Stomach (tissue), 9 donors: ENCODE data around the gene VPS54. TPM values are rescaled to one million over a fixed set of nuclear protein-coding genes. Genes with fewer than 3 reads are reported as not detected.

Experiments used
- DNase-seq, 2 donors: peaks; one replicate each; pipeline versions ENCODE4 v3.0.0 to v3.0.0-alpha.2; 2013 to 2019
- H3K27ac ChIP-seq, 5 donors: fragments of 200-600 bp in 4 of 5; sonication (generic) in 4 of 5; one replicate each; pipeline ENCODE4 v1.5.1; 2013 to 2019; ENCODE audit warnings: mild to moderate bottlenecking in 1 of 5, moderate library complexity in 1 of 5
- H3K27me3 ChIP-seq, 3 donors: fragments of 200-600 bp; sonication (generic); one replicate each; pipeline ENCODE4 v1.5.1; 2017 to 2019; ENCODE audit warnings: mixed run types in 1 of 3
- H3K36me3 ChIP-seq, 4 donors: fragments of 200-600 bp; sonication (generic); 1 replicate in 3 of 4; 2 replicates in 1 of 4; pipeline ENCODE4 v1.5.1; 2016 to 2019
- H3K4me1 ChIP-seq, 4 donors: fragments of 200-600 bp; sonication (generic); one replicate each; pipeline ENCODE4 v1.5.1; 2016 to 2019
- H3K4me3 ChIP-seq, 4 donors: fragments of 200-600 bp; sonication (generic) in 3 of 4; one replicate each; pipeline ENCODE4 v1.5.1; 2016 to 2019; ENCODE audit warnings: mild to moderate bottlenecking in 1 of 4
- H3K9me3 ChIP-seq, 4 donors: fragments of 200-600 bp; sonication (generic); one replicate each; pipeline ENCODE4 v1.5.1; 2016 to 2019
- EP300 ChIP-seq: sonication (generic); formaldehyde crosslinking; IDR thresholded peaks from one replicate; pipeline ENCODE4 v1.6.1; 2017; ENCODE audit warnings: antibody characterized with exemption
- POLR2A ChIP-seq, 4 donors: fragments of 450-650 bp; IDR thresholded peaks; one replicate each; pipeline ENCODE4 v1.6.1; 2016; ENCODE audit warnings: antibody characterized with exemption in 4 of 4, control low read depth in 2 of 4, mild to moderate bottlenecking in 1 of 4, moderate library complexity in 1 of 4
- POLR2AphosphoS5 ChIP-seq, 3 donors: sonication (generic); formaldehyde crosslinking; IDR thresholded peaks; one replicate each; pipeline ENCODE4 v1.6.1; 2016; ENCODE audit warnings: antibody characterized with exemption in 3 of 3
- WGBS, 5 donors: extraction: QIAGEN DNeasy Blood & Tissue Kit in 3 of 5; methylation state at CpG; one replicate each; pipeline versions ENCODE4 v1.1.5 to v1.1.7; 2013 to 2018; 5-methylcytosine and 5-hydroxymethylcytosine counted together
- intact Hi-C: fragments of 100-400 bp; cut with DNase I; formaldehyde crosslinking; loops from one replicate; pipeline ENCODE4 v1.15.1; 2023; ENCODE audit warnings: low total_unique reads
- polyA plus RNA-seq, 3 donors: library from polyadenylated mRNA; stranded (reverse); fragments of 200-250 nt; gene quantifications; one replicate each; pipeline ENCODE4 v1.2.3, GENCODE V29; 2013
- total RNA-seq, 5 donors: library from RNA; depleted of rRNA; stranded (reverse); fragments of >200 nt; gene quantifications; one replicate each; pipeline versions ENCODE4 v1.1.0 to v1.2.3, GENCODE V29; 2014 to 2016
- TF ChIP-seq, protein P1 (sequence below), 7 experiments: fragments of 450-650 bp in 4 of 7; fragments of 200-600 bp in 3 of 7; sonication (generic) in 3 of 7; IDR thresholded peaks; one replicate each; pipeline ENCODE4 v1.5.1; 2016 to 2019; ENCODE audit warnings: antibody characterized with exemption in 7 of 7, control low read depth in 2 of 7, mild to moderate bottlenecking in 1 of 7
- donor health status: healthy with polysubstance abuse.
- donor health status: Bipolar disorder and iron deficiency.
- donor health status: healthy.

Gene VPS54
- total and polyA plus RNA-seq, 8 donors, result 3.2 to 58.9 (median 13.1) TPM

DNA sequence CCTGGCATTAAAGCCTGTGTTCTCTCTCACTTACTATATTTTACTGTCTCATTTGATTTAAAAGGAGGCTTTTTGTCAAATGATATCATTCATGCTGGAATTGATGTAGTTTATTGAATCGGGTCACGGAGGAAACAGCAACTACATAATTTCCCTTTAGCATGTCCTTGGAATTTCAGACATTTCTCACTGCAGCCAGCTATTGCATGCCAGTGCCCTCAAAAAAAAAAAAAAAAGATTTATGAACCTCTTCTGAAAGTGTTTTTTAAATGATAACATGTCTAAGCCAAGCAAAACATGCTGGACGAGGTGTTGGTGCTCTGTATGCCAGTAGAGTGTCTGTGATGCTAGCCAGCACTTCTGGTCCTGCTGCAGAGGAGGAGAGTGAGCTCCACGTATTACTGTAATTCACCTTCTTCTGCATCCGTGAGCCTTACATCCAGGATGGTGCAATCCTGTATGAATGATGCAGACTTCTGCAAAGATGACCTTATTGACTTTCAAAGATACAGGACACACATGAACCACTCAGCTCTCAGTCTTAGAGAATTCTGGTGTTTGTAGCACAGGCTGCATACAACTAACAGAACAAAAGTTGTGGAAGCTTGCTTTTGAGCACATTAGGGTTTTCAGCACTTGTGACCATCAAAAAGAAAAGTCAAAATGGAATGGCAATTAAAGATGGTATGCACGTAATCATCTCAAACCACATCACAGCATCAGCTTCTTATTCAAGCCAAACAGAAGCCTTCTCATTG lies 146.5 kb downstream of the VPS54 start:
- 75 to 98% (median 92%) methylated on average over 6 of the region's 6 CpGs for WGBS, 5 donors
- intact Hi-C loops, result no loop called here
- TF ChIP-seq POLR2AphosphoS5 (IDR thresholded peaks at IDR 0.05) (no peak), POLR2A (IDR thresholded peaks at IDR 0.05) (no peak), EP300 (no peak)
- TF ChIP-seq, protein P1, sequence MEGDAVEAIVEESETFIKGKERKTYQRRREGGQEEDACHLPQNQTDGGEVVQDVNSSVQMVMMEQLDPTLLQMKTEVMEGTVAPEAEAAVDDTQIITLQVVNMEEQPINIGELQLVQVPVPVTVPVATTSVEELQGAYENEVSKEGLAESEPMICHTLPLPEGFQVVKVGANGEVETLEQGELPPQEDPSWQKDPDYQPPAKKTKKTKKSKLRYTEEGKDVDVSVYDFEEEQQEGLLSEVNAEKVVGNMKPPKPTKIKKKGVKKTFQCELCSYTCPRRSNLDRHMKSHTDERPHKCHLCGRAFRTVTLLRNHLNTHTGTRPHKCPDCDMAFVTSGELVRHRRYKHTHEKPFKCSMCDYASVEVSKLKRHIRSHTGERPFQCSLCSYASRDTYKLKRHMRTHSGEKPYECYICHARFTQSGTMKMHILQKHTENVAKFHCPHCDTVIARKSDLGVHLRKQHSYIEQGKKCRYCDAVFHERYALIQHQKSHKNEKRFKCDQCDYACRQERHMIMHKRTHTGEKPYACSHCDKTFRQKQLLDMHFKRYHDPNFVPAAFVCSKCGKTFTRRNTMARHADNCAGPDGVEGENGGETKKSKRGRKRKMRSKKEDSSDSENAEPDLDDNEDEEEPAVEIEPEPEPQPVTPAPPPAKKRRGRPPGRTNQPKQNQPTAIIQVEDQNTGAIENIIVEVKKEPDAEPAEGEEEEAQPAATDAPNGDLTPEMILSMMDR (IDR thresholded peaks at IDR 0.05), result no peak
- Histone ChIP-seq H3K27me3 (no peaks in the 10 kb centered on the region), H3K4me1 (peaks cover 4 to 46% (median 18%) of the 10 kb centered on the region in 4 donors), H3K4me3 (no peak overlapping the region), H3K27ac (no peak overlapping the region), H3K36me3 (peaks cover 0 to 36% (median 22%) of the 10 kb centered on the region in 4 donors), H3K9me3 (no peaks in the 10 kb centered on the region)
- DNase-seq, result no peak

DNA sequence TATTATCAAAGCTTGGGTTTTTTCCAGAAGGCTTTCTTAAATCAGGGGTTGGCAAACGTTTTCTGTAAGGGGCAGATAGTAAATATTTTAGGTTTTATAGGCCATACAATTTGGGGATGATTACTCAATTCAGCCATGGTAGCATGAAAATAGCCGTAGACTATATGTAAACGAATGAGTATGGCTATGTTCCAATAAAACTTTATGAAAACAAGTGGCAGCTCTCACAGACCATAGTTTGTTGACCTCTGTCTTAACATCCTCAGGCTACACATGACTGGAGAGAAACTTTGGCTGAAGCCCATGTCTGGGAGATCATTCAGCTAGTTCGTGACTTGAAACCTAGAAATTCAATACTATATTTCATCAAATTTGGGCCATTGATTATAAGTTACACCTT lies 147.4 kb downstream of the VPS54 start:
- no peaks in the 10 kb centered on the region for H3K9me3 ChIP-seq
- 65 to 78% (median 69%) methylated on average over 4 of the region's 4 CpGs for WGBS, 5 donors
- no peak overlapping the region for H3K27ac ChIP-seq
- intact Hi-C loops, result no loop called here
- H3K4me1 ChIP-seq, result peaks cover 4 to 46% (median 18%) of the 10 kb centered on the region in 4 donors
- no peak overlapping the region for H3K4me3 ChIP-seq
- peaks cover 0 to 40% (median 20%) of the 10 kb centered on the region in 4 donors for H3K36me3 ChIP-seq
- H3K27me3 ChIP-seq, result no peaks in the 10 kb centered on the region
- no peak for DNase-seq
- TF ChIP-seq, protein P1 (IDR thresholded peaks at IDR 0.05), result no peak
- TF ChIP-seq POLR2A (IDR thresholded peaks at IDR 0.05) (no peak), POLR2AphosphoS5 (IDR thresholded peaks at IDR 0.05) (no peak), EP300 (no peak)

- peaks cover 3 to 42% (median 17%) of the 10 kb centered on the region in 4 donors for H3K4me1 ChIP-seq
- H3K36me3 ChIP-seq, result peaks cover 0 to 46% (median 20%) of the 10 kb centered on the region in 4 donors
- H3K4me3 ChIP-seq, result no peak overlapping the region
- no peak overlapping the region for H3K27ac ChIP-seq
- WGBS, 5 donors, result 94 to 99% (median 96%) methylated on average over 4 of the region's 4 CpGs
- intact Hi-C loops, result no loop called here
- no peaks in the 10 kb centered on the region for H3K27me3 ChIP-seq
- no peaks in the 10 kb centered on the region for H3K9me3 ChIP-seq
- TF ChIP-seq POLR2A (IDR thresholded peaks at IDR 0.05) (no peak), POLR2AphosphoS5 (IDR thresholded peaks at IDR 0.05) (no peak), EP300 (no peak)
- TF ChIP-seq, protein P1 (IDR thresholded peaks at IDR 0.05), result no peak
- DNase-seq, result no peak
These were observed 148.5 kb downstream of the VPS54 start for GRCh38 chr2:63870679-63871078.

- no peaks in the 10 kb centered on the region for H3K9me3 ChIP-seq
- H3K4me3 ChIP-seq, result no peak overlapping the region
- 70 to 81% (median 77%) methylated on average over 2 of the region's 2 CpGs for WGBS, 5 donors
- no peaks in the 10 kb centered on the region for H3K27me3 ChIP-seq
- H3K27ac ChIP-seq, result no peak overlapping the region
- H3K4me1 ChIP-seq, result peaks cover 0 to 37% (median 15%) of the 10 kb centered on the region in 4 donors
- TF ChIP-seq POLR2AphosphoS5 (IDR thresholded peaks at IDR 0.05), result no peak
- no peak for TF ChIP-seq POLR2A (IDR thresholded peaks at IDR 0.05)
- TF ChIP-seq EP300, result no peak
- TF ChIP-seq, protein P1 (IDR thresholded peaks at IDR 0.05), result no peak
- intact Hi-C loops, result no loop called here
- H3K36me3 ChIP-seq, result peaks cover 0 to 47% (median 29%) of the 10 kb centered on the region in 4 donors
- DNase-seq, result no peak
These were observed 153.1 kb downstream of the VPS54 start for GRCh38 chr2:63866009-63866709.
